Left forelimb (tissue), 1 donor: ENCODE results near the gene KCNJ18.
"Not testable (repeated sequence)": the region's sequence is repeated elsewhere in the genome, so short reads cannot be mapped to it uniquely, and the experiment has no call there.

Source experiments
- DNase-seq: peaks from one replicate; pipeline ENCODE4 v3.0.0-alpha.2; 2018; ENCODE audit warnings: low spot score

The KCNJ18 gene

DNA sequence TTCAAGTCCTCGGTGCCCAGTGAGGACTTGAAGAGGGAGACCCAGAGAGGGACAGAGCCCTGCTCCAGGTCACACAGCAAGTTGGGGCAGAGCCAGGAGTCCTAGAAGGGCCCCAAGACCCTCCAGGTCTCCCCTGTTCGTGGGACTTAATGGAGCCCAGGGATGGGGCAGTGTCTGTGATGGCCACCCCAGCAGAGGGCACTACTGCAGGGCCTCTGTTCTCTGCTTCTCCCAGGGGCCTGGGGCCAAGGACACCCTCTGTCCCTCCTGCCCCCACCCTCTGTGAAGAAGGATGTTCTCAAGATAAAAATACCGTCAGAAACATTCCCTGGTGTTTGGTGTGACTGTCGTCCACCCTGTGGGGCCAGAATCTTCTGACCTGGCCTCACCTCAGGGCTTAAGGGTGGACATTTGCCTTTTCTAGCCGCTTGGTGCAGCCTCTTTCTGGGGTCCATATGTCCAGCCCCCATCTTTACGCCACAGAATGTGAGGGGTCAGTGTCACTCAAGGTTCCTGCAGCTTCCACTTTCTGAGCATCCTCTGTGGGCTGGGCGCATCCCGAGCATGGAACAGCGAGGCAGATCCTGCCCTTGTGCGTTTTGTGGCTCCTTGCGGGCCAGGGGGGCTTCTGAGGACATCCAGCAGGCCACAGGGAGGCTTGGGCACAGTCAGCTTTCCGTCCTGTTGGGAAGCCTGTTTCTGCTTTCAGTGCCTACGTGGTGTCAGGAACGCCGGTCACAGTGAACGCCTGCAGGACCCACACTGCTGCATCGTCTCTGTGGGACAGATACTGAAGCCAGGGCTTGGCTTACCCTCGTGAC is at the start of gene KCNJ18:
KCNJ18 (plus strand) TSS at position 641 of the 821 bp plus-strand sequence. CDS start 10,264 bp downstream, outside the sequence.
- not testable (repeated sequence) for DNase-seq

- DNase-seq: not testable (repeated sequence)
Measured at GRCh38 chr17:21648125-21648524, 44.2 kb upstream of the KCNJ18 start.

DNA sequence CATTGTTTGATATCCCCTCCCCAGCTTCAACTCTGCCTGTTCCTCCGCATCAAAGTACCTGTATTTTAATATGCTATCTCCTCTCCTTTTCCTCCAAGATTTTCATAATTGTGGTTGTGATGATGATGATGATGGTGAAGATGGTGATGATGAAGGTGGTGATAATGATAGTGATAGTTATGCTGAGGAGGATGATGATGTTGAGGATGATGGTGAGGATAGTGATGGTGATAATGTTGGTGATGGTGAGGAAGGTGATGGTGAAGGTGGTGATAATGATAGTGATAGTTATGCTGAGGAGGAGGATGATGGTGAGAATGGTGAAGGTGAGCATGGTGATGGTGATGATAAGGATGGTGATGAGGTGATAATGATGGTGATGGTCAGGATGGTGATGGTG is 42.3 kb upstream of the KCNJ18 start:
- DNase-seq: not testable (repeated sequence)

- not testable (repeated sequence) for DNase-seq
Measured at GRCh38 chr17:21652049-21652448, 40.3 kb upstream of the KCNJ18 start.

DNA sequence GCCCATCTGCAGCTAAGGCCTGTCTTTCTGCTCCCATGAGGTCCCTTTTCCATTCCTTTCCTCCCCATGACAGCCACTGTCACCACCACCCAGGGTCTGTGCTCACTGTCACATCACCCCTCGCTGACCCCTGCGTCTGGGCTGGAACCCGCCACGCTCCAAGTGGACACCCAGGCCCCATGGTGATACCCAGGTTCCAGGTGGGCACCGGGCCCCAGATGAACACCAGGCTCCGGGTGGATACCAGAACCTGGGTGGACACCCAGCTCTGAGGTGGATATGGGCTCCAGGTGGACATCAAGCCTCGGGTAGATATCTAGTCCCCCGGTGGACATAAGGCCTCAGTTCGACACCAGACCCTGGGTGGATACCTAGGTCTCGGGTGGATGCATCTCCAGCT is 39.1 kb upstream of the KCNJ18 start:
- not testable (repeated sequence) for DNase-seq

DNA sequence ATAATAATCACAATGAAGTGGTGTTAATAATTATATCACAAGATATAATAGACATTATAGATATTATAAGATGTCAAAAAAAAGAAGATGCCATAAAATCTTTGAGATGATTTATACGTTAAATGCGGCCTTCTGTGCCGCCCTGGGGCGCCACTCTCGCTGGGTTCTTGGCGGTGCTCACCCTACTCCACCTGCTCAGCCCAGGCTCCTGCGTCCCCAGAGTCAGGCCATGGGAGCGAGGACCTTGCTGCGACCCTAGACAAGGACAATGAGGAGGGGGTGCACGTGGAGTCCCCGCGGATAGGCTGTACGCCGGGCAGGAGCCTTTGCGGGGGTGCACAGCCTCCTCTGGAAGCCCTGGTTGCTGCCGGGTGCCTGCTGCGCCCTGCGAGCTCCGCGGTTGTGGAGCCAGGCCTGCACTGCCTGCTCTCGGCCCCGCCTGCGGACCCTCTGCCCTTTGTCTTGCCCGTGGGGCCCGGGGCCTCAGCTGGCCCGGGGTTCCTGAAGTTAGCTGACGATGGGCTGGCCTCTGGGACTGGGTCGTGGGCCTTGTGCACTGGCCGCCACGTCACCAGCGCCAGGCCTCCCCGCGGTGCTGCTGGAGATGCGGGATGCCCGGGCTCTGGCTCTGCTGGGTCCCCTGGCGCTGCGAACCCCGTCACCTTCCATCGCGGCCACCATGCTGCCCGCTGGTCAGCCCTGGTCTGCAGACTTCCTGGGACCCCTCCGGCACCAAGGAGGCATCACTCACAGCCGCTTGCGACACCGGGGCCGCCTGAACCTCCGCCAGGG is 35.6 kb upstream of the KCNJ18 start:
- not testable (repeated sequence) for DNase-seq

- not testable (repeated sequence) for DNase-seq
Measured at GRCh38 chr17:21659635-21660034, 32.7 kb upstream of the KCNJ18 start.

- not testable (repeated sequence) for DNase-seq
Measured at GRCh38 chr17:21661455-21661854, 30.9 kb upstream of the KCNJ18 start.

GRCh38 chr17:21663166-21663565 is 29.2 kb upstream of the KCNJ18 start:
- DNase-seq: not testable (repeated sequence)

DNA sequence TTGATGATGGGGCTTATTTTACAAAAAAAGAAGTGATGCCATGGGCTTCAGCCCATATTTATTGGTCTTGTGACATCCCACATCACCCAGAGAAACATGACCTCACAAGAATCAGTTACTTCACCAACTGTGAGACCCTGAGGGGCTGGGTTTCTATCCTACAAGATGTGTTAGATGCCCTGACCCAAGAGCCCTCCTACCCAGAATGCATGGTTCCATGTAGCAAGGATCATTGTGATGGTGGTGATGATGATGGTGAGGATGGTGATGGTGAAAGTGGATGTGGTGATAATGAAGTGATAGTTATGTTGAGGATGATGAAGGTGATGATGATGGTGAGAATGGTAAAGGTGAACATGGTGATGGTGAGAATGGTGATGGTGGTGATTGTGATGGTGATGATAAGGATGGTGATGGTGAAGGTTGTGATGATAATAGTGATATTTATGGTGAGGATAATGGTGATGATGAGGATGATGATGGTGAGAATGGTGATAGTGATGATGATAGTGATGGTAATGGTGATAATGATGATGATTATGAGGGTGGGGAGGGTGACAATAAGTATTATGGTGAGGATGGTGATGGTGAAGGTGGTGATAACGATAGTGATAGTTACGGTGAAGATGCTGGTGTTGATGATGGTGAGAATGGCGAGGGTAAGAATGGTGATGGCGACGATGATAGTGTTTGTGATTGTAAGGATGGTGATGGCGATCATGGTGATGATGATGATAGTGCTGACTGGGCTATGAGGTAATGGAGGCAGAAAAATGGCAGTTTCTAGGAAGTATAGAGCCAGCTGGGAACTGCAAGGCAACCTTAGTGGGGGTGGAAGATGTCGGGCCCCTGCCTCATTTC is 28.5 kb upstream of the KCNJ18 start:
- DNase-seq: not testable (repeated sequence)

DNA sequence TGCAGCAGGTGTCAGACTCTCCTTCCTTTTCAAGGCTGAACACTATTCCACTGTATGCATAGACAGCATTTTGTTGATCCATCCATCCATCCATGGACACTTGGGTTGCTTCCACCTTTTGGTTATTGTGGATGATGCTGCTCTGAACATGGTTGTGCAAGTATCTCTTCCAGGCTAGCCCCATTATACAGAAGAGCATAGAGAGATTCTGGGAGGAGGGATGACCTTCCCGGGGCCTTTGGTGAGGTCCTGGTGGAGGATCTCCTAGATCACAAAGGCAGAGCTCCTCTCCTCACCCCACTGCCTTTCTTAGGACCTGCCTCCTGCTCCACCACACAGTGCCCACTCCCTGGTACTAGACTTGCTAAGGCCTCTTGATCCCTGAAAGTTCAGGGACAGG is 27.2 kb upstream of the KCNJ18 start:
- DNase-seq: not testable (repeated sequence)

DNA sequence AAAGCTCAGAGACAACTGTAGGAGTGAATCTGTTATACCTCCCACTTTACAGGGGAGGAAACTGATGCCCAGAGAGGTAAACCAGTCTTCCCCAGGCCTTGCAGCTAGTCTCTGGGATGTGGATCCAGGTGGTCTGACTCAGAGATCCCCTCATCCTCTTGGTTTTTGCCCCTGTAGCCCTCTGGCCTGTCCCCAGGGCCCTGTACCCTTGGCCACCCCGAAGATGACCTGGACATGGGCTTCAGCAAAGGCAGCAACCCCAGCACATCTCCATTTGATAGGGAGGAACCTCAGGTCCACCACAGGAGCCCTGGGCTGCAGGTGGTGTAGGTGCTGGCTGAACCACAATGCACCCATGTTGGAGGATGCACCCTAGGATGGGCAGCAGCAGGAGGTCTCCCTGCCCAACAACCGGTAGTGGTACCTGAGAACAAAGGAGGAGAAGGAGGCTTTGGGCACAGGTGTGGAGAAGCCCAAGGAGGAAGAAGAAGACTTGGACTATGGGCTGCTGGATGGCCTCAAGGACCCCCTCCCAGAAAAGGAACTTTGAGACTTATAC is 26.3 kb upstream of the KCNJ18 start:
- DNase-seq: not testable (repeated sequence)

DNA sequence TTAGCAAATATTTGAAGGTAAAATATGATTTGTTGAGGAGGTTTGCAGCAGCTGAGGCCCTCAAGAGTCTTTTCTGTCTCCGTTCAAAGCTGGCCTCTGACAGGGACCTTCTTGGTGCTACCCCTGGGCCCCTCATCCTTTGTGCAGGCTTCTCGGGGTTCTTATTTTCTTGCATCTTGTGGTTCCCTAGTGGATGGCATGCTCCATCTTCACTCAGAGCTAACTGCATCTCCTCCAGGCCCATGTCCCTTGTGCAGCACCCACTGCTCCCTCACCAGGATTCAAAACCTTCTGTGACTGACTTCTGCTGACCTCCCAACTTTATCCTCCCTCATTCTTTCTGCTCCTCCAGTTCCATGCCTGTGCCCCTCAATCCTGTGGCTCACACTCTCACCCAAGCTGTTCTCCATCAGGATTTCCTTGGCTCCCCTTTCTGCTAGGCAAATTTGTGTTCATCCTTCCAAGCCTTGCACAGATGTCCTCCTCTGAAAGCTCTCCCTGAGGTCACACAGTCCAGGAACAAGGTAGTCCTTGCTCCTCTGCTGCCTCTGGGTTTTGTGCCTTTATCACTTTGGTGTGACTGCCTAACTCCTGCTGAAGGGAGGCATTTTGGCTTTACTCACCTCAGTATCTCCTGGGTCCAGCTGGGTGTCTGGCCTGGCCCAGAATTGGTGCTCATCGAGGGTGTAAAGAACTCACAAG is 25.5 kb upstream of the KCNJ18 start:
- DNase-seq: not testable (repeated sequence)

GRCh38 chr17:21667413-21668117 is 24.8 kb upstream of the KCNJ18 start:
- DNase-seq: not testable (repeated sequence)

- DNase-seq: not testable (repeated sequence)
Measured at GRCh38 chr17:21668118-21668488, 24.2 kb upstream of the KCNJ18 start.

- DNase-seq: not testable (repeated sequence)
Measured at GRCh38 chr17:21668746-21669508, 23.4 kb upstream of the KCNJ18 start.

DNA sequence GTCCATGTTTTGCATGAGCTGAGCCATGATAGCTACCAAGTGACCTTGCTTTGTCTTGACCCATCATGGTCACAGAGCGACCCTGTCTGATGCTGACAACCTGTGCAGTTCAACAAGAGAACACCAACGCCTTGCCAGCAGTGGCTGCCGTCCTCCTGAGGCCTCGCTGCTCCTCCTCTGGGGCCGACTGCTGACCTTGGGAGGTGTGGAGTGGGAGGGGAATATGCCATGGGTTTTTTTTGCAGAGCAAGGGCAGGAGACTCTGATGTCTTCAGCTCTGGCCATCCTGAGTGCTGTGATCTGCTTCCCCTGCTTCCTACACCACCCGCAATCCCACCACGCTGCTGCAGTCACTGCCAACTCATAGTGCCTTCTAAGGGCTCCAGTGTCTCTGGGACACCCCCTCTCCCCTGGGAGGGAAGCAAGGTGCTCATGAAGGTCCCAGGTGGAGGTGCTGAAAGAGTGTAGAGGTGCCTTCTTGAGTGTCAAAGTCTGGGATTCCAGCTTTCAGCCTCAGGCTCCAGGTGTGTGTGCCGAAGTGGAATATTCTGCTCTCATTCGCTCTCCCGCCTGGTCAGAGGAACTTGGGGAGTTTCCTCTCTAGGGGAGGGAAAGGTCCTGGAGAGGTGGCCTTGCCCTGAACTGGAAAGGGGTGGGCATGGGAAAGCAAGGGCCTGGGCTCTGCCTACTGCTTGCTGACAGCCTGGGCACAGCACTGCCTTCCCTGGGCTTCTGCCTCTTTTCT is 22.5 kb upstream of the KCNJ18 start:
- not testable (repeated sequence) for DNase-seq

GRCh38 chr17:21670361-21671155 is 21.8 kb upstream of the KCNJ18 start:
- not testable (repeated sequence) for DNase-seq
